GM19099 (cell line): ENCODE results near the gene CHRNA9.

ENCODE experiments used
- POLR2A ChIP-seq: IDR thresholded peaks from 3 replicates; pipeline ENCODE4 v1.6.1; 2011; ENCODE audit warnings: low read depth; ENCODE audit not compliant: insufficient read length; ENCODE audit errors: extremely low read depth

The CHRNA9 gene, protein sequence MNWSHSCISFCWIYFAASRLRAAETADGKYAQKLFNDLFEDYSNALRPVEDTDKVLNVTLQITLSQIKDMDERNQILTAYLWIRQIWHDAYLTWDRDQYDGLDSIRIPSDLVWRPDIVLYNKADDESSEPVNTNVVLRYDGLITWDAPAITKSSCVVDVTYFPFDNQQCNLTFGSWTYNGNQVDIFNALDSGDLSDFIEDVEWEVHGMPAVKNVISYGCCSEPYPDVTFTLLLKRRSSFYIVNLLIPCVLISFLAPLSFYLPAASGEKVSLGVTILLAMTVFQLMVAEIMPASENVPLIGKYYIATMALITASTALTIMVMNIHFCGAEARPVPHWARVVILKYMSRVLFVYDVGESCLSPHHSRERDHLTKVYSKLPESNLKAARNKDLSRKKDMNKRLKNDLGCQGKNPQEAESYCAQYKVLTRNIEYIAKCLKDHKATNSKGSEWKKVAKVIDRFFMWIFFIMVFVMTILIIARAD

DNA sequence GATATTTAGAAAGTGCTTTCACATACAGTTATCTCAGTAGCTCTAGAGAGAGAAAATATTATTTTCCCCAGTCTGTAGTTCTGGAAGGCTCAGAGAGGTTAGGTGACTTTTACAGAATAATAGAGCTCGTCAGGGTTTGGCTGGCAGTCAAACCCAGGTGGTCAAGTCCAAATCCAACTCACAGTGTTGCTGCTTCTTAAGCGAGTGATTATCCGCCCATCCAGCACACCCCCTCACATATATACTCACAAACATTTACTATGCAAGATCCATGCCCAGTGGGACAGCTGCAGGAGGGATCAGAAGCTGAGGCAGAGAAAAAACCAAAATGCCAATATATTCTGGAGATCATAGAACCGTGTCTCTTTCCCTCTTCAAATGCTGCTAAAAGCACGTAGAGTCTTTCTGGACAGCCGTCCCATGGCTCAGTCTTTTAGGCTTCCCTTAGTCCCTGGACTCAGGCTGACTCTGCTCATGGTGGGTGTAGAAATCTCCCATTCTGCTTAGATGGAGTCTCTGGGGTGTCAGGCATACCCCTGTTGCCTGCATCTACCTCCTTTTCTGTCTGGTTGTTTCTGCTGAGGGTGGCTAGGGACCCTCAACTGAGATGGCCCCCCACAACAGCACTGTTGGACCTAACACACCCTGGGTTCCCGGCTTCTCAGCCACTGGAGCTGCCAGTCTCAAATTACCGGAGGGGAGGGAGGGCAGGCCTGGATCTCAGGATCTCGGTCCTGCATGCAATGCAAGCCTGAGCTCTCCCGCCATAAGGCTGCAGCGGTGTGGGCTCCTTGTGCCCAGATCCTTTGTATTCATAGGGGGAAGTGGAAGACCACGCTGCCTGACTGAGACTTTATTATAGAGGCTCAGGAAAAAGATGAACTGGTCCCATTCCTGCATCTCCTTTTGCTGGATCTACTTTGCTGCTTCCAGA, at the start of gene CHRNA9:
TSS of gene CHRNA9 (plus strand) at position 743 of the 934 bp plus-strand sequence. CDS start at position 878, 135 bp downstream.
- TF ChIP-seq POLR2A: no peak

DNA sequence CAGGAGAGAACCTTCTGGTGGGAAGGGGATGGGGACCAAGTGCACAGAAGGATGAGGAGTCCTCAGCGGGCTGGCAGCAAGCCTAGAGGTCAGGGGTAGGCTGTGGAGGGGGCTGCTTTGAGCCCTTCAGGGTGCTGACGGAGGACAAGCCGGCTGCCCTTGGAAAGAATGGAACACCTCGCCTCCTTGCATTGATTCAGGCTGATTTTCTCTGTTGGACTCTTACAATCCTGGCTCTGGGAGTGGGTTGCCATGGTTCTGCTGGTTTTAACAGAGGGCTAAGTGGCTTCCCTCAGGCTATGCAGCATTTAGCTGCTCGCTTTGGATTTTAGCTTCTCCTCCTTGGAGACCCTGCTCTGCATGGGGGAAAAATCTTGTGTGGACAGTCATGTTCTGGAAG, 49.4 kb upstream of the CHRNA9 start:
- TF ChIP-seq POLR2A: no peak

DNA sequence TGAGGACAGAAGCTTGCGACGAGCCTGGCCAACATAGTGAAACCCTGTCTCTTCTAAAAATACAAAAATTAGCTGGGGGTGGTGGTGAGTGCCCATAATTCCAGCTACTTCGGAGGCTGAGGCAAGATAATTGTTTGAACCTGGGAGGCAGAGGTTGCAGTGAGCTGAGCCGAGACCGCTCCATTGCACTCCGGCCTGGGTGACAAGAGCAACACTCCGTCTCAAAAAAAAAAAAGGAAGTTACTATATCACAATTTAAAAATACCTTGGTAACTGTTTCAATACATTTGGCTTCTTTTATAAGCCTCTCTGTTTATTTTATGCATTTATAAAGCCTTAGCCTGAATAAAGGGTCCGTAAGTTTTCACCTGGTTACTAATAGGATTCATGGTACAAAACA, 46.6 kb upstream of the CHRNA9 start:
- TF ChIP-seq POLR2A: no peak

DNA sequence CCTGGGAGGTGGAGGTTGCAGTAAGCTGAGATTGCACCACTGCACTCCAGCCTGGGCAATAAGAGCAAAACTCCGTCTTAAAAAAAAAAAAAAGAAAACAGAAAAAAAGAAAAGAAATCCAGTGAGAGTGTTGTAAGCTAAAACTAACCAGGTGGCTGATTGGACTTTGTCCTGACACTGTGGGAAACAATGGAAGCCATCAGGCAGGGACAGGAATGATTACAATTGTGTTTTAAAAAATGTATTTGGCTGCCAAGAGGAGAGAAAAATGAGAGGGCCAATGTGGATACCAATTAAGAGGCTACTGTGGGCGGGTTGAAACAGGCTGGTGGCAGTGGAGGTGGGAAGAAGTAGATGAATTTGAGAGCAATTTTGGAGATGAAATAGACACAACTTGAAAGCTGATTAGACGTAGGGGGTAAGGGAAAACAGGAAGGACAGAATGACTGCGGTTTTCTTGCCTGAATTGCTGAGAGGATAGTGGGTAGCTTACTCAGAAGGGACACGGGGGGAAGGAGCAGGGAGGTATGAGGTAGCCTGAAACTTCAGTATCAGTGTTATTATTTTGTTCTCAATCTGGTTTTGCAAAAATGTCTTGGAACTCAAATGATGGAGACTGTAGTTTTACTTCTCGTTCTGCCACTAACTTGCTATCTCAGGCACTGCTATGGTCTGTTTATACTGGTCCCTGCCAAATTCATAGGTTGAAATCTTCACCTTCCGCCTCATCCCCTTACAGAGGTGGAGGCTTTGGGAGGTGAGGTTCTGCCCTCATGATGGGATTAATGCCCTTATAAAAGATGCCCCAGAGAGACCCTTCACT, 45.6 kb upstream of the CHRNA9 start:
- TF ChIP-seq POLR2A: no peak

DNA sequence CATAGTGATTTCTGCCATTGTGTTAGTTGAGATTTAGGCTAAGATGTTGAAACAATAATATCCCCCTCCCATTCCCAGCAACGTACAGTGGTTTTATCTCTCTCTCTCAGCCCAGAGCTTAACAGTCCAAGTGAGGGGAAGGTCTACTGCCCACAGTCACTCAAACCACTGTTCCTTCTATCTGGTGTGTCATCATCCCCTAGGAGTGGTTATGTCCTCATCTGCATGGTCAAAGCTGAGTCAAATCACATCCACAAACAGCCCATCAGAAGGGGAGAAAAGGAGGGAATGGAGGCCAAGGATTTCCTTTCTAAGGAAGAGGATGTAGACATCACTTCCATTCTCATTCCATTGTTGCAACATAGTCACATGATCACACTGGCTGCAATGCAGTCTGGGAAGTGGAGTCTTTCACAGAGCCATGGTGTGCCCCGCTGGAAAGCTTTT, 42.8 kb upstream of the CHRNA9 start:
- no peak for TF ChIP-seq POLR2A

DNA sequence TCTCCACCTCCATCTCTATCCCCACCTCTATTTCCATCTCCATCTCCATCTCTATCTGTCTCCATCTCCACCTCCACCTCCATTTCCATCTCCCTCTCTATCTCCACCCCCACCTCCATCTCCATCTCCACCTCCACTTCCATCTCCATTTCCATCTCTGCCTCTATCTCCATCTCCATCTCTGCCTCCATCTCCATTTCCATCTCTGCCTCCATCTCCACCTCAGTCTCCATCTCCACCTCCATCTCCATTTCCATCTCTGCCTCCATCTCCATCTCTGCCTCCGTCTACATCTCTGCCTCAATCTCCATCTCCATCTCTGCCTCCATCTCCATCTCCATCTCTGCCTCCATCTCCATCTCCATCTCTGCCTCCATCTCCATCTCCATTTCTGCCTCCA, 40.8 kb upstream of the CHRNA9 start:
- no peak for TF ChIP-seq POLR2A

DNA sequence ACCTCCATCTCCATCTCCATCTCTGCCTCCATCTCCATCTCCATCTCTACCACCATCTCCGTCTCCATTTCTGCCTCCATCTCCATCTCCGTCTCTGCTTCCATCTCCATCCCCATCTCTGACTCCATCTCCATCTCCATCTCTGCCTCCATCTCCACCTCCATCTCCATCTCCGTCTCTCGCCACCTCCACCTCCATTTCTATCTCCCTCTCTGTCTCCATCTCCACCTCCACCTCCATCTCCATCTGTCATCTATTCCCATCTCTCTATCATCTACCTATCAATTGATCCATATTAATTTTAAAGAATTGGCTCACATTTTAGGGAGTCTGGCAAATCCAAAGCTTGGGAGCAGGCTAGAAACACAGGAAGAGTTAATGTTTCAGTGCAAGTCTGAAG, 39.6 kb upstream of the CHRNA9 start:
- no peak for TF ChIP-seq POLR2A

DNA sequence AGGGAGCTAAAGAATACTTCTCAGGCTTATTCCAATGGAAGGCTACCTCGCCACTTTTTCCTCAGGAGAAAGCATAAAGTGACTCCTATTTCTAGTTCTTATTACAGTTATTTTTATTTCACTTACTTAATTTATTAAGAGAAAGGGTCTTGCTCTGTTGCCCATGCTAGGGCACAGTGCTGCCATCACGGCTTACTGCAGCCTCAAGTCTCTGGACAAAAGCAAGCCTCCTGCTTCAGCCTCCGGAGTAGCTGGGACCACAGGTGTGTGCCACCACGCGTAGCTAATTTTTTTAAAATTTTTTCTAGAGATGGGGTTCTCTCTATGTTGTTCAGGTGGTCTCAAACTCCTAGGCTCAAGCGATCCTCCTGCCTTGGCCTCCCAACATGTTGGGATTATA, 36.0 kb upstream of the CHRNA9 start:
- no peak for TF ChIP-seq POLR2A

DNA sequence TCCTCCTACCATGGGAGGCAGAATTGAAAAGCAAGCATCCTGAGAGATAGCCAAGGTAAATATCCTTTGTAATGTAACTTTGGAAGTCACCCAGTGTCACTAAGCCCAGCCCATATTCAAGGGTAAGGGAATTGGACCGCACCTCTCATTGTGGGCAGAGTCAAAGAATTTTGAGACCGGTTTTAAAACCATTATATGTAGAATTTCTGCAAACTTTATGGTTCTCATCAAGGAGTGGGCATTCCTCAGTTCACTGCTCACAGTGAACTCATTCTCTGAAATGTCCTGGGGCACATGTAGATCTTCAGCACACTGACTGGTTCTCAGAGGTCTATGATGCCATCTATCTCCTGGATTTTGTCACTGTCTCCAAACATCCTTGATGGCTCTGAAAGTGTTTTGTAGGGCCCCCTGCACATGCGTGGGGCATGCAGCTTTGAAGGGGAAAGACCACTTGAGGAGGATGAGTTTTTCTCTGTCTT, 35.3 kb upstream of the CHRNA9 start:
- no peak for TF ChIP-seq POLR2A

DNA sequence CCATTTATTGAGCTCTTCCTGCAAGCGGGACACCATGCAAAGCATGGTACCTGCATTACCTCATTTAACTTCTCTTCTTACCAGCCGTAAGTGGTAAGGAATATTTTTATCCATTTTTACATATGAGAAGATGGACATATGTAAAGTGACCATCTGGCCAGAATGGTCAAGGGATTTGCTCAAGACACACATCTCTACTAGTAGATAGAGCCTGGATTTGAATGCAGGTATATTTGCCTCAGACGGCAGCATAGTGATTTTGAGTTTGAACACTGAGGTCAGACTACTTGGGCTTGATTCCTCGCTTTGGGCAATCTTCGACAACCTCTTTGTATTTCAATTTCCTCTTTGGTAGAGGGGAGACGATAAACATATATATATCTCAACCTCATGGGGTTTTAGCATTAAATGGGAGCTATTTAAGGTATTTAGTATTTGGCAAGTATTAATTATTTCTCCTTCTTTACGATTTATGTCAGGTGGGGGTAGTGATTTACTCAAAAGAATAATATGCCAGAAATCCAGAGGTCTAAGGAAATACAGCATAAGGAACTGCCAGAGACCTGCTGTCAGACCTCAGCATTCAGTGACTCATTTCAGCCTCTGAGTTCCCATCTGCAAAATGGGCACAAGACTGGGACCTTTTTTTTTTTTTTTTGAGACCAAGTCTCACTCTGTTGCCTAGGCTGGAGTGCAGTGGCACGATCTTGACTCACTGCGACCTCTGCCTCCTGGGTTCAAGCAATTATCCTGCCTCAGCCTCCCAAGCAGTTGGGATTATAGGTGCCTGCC, 34.6 kb upstream of the CHRNA9 start:
- TF ChIP-seq POLR2A: no peak

DNA sequence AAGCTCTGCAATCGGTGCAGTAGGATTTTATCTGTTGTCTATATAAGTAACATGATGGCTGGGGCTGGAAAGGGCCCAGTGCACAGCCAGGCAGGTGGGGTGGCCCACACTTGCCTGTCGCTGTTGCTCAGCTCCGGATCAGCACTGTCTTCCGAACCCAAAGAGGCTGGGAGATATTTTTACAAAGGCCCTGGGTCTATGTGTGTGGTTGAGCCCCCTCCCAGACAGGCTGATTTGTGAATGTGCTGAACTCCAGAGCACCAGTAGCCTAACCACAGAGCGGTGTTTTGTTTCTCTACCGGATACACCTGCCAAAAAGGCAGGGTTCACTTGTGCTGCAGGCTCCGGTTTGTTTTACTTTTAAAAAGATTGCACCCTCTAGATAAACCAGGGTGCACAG, 33.5 kb upstream of the CHRNA9 start:
- TF ChIP-seq POLR2A: no peak

DNA sequence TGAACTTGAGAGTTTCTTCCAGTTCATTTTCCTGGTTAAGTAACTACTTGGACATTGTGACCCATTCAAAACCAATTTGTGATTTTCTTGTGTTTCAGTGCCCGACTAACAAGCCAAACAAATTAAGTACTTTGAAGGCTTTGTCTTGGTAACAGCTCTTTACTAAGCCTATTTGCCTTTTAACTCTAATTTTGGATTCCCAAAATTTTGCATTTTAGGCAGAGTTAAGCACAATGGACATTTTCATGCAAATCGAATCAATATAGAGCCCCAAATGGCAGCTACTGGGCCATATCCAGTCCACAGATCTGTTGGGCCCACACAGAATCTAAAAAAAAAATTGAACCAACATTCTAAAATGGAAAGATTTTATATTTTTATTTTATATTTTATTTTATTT, 31.4 kb upstream of the CHRNA9 start:
- no peak for TF ChIP-seq POLR2A

DNA sequence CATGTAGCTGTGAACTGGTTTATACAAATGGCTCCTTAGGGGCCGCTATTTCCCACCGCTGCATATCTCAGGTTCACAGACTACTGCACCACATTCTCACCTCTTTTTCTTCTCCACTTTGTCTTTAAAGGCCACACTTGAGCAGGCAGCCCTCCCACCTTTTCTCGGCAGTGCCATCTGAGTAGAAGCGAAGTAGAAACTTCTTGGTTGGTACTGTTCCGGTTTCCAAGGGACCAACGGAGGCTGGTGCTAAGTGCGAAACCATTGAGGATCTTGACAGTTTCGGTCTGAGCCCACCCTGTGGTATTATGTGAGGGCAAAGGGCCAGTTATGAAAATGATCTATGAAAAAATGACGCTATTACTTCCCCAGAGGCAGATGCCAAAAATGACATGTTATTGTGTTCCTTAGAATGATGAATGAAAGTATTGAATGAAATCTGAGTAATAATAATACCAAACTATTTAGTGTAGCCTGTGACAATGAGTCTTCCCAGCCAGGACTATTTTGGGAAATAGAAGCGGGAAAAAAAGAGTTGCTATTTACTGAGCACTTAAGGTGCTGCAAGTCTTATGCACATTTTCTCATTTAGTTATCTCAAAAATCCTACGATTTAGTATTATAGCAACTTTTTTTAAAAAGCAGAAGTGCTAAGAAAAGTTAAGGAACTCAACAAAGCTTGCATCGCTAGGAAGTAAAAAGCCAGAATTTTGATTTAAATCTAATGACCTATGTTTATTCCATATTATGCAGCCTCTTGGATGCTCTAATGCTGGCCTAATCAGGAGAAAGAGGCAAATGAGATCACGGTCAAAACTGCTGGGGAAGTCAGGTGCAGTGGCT, 29.6 kb upstream of the CHRNA9 start:
- TF ChIP-seq POLR2A: no peak
